Hematopoietic multipotent progenitor cell treated with erythropoietin and hydrocortisone succinate and interleukin-3 and kit ligand, for 8 days (in vitro differentiated cells): ENCODE results near the gene GALM.
"Not testable (repeated sequence)": the region's sequence is repeated elsewhere in the genome, so short reads cannot be mapped to it uniquely, and the experiment has no call there.

Source experiments
- DNase-seq: peaks from one replicate; pipeline ENCODE4 v3.0.0-alpha.2; 2015

GALM gene

DNA sequence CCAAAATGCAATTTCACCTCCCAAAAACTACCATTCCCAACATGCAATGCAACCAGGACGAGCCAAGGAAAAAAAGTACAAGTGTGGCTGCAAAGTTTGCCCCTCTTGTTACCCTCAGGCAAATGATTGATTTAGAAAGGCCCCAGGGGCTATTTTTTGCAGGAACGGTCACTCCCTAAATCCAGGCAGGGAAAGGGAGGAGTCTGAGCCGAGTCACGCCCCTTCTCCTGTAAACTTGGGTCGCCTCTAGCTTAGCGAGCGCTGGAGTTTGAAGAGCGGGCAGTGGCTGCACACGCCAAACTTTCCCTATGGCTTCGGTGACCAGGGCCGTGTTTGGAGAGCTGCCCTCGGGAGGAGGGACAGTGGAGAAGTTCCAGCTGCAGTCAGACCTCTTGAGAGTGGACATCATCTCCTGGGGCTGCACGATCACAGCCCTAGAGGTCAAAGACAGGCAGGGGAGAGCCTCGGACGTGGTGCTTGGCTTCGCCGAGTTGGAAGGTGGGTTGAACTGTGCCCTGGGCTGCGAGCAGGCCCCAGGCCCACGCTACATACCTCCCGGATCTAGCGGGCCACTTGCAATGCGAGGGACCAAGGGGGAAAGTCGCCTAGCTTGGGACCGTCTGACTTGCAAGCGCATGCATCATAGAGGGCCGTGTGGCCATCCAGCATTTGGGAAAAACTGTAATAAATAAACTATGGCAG is at the start of gene GALM:
Gene GALM (plus strand): TSS at position 261 of the 702 bp plus-strand sequence. CDS start 48 bp downstream, at position 309.
- DNase-seq: peak; percentile 82

DNA sequence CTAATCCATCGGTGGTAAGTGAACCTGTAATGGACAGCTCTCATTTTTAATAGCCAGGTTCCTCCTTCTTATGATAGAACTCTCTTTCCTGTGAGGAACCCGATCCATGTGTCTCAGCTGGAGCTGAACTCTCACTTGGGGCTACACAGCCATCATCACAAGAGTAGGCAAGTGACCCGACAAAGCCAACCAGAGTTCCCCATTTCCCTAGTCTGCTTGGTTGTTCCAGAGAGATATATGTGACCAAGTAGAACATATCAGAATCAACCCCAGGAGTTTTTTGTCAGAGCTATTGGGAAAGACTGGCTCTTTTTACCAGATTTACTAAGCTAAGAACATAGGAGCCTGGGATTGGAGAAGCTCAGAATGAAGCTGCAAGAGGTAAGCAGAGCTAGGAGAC is 48.6 kb upstream of the GALM start:
- no peak for DNase-seq

DNA sequence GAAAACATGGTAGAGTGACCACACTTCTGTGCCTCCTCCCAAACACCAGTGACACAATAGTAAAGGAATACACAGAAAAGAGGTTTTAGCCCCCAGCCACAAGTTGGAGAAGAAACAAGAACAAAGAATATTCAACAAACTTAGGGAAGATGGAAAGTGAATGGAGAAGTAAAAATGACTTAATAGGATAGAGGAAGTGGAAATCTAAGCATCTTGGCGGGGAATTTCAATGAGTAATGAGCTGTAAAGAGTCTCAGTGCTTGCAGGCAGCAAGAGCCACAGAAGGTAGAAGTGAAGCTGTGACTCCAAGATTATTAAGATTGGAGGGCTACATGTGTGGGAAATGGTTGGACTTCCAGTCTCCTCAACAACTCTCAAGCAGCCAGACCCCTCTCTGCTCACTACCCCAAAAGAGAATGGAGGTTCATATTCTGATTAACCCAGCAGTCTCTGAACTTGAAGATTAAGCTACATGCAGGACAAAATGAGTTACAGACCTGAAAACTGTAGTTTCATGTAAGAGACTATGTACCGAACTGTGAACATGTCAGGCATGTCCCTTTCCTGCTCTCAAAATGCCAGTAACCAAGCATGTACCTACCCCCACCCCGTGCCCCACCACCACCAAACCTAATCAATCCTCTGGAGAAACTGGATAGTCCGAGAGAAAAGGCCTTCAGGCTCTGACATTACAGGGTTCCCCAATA is 46.3 kb upstream of the GALM start:
- no peak for DNase-seq

GRCh38 chr2:38620282-38620977 is 45.5 kb upstream of the GALM start:
- no peak for DNase-seq

DNA sequence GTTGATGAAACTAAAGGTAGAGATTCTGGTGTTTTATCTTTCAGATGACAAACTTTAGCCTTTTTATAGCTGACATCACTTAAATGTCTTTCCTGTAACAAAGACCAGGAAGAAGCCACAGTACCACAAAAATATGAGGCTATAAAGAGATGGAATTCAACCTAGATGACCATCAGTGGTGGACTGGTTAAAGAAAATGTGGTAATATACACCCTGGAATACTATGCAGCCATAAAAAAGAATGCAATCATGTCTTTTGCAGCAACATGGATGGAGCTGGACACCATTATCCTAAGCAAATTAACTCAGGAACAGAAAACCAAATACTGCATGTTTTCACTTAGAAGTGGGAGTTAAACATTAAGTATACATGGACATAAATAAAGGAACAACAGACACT is 44.9 kb upstream of the GALM start:
- no peak for DNase-seq

DNA sequence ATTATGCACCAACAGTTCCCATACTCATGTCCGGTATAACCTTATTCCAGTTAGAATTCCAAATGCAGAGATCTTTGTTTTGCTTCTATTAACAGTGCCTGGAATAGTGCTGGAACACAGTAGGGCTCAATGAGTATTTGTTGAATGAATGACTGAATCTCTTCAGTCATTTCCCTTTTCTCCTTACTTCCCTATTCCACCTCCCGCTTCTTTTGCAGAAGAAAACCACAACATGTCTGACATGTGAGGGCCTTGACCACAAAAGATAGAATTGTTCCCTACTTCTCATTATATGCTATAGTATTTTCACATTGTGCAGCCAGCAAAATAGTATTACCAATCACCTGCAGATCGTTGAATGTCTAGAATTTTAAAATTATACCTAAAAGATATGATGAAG is 43.7 kb upstream of the GALM start:
- DNase-seq: peak; percentile 56

- peak; percentile 39 for DNase-seq
These were observed 39.4 kb upstream of the GALM start for GRCh38 chr2:38626326-38627035.

GRCh38 chr2:38627391-38627790 is 38.5 kb upstream of the GALM start:
- no peak for DNase-seq

GRCh38 chr2:38629684-38630083 is 36.2 kb upstream of the GALM start:
- DNase-seq: no peak

DNA sequence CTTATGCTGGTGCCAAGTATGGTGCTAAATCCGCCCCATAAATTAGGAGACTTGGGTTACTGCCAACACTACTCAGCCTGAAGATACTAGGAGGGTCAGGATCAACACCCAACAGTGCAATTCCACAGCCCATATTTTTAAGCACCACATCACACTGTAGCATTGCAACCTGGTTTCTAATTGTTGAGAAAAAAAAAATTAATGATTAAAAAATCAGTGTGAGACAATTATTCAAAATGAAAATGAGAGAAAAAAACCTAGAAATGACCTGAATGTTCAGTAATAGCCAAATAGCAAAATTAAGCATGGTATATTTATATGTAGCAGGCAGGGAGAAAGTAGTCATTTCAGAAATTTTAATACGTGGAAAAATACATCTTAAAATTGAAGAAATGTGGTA is 33.9 kb upstream of the GALM start:
- no peak for DNase-seq

DNA sequence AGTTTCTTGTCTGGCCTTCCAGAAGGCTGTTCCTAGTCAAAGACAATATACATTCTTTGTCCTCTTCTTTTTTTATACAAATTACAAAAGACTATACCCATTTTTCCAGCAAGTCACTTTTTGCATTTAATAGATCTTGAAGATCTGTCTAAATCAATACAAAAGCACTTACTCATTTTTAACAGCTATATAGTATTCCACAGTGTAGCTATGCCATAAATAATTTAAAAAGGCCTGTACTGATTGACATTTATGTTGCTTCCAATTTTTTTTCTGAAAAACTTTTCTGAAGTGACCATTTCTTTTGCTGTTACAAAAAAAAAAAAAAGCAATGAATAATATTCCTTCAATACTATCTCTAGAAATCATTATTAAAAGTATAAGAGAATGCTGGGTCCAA is 32.9 kb upstream of the GALM start:
- no peak for DNase-seq

DNA sequence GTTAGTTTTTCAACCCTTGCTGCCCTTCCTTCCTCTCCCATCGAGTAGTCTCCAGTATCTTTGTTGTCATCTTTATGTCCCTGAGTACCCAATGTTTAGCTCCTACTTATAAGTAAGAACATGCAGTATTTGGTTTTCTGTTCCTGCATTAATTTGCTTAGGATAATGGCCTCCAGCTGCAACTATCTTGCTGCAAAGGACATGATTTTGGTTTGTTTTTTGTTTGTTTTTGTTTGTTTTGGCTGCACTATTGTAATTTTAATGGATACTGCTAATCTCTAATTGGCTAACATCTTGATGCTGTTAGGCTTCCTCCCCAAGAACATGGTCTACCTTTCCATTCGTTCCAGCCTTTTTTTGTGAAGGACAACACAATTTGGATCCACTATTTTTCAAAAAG is 32.0 kb upstream of the GALM start:
- DNase-seq: no peak

GRCh38 chr2:38634684-38635083 is 31.2 kb upstream of the GALM start:
- DNase-seq: peak; percentile 41

DNA sequence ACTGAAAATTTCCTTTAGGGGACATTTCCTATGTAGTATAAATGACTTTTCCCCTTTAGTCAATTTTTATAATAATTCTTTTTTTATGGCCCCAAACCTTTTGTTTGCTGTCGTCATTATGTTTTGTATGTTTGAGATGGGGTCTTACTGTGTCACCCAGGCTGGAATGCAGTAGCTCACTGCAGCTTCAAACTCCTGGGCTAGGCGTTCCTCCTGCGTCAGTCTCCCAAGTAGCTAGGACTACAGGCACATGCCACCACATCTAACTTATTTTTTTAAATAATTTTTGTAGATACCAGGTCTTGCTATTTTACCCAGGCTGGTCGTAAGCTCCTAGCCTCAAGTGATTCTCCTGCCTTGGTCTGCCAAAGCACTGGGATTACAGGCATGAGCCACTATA is 30.8 kb upstream of the GALM start:
- no peak for DNase-seq

- no peak for DNase-seq
These were observed 29.8 kb upstream of the GALM start for GRCh38 chr2:38636069-38636468.

DNA sequence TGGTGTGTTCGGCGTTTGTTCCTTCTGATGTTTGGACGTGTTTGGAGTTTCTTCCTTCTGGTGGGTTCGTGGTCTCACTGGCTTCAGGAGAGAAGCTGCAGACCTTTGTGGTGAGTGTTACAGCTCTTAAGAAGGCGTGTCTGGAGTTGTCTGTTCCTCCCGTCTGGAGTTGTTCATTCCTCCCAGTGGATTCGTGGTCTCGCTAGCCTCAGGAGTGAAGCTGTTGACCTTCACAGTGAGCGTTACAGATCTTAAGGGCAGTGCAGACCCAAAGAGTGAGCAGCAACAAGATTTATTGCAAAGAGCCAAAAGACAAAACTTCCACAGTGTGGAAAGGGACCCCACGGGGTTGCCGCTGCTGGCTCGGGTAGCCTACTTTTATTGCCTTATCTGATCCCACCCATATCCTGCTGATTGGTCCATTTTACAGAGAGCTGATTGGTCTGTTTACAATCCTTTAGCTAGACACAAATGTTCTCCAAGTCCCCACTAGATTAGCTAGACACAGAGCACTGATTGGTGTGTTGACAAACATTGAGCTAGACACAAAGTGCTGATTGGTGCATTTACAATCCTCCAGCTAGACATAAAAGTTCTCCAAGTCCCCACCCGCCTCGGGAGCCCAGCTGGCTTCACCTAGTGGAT is 23.4 kb upstream of the GALM start:
- DNase-seq: not testable (repeated sequence)

DNA sequence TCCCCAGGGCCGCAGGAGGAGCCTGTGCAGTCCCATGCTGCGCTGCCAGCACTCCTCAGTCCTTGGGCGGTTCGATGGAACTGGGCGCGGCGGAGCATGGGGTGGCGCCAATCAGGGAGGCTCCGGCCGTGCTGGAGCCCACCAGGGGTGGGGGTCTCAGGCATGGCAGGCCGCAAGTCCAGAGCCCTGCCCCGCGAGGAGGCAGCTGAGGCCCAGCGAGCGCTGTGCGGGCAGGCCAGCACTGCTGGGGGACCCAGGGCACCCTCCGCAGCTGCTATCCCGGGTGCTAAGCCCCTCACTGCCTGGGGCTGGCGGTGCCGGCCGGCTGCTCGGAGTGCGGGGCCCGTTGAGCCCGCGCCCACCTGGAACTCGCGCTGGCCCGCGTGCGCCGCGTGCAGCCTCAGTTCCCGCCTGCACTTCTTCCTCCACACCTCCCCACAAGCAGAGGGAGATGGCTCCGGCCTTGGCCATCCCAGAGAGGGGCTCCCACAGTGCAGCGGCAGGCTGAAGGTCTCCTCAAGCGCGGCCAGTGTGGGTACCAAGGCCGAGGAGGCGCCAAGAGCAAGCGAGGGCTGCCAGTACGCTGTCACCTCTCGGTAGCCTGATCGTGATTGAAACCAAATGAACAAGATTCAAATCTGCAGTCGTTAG is 22.8 kb upstream of the GALM start:
- no peak for DNase-seq

DNA sequence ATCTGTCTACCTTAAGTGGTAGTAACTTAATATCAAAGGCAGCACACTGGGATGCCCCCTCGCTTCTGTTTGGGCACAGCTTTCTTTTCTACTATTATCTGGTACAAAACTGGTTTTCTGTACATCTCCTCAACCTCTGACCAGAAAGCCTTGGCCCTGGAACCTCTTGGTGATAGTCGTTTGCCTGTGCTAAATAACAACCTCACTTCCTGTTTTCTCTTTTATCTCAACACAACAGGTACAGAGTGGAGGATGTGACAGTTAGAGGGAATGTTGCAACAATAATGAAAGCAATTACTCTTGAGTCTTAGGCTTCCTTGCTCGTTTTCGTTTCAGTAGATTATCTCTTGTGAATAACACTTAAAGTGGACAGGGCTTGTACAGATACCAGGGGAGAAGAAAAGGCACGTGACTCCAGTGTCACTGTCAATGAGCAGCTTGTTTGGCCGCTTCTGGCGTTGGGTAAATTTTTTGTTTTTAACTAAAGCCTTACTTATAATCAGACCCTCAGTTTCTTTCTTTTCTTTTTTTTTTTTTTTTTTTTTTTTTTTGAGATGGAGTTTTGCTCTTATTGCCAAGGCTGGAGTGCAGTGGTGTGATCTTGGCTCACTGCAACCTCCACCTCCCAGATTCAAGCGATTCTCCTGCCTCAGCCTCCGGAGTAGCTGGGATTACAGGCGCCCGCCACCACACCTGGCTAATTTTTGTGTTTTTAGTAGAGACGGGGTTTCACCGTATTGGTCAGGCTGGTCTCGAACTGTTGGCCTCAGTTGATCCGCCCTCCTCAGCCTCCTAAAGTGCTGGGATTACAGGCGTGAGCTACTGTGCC is 22.0 kb upstream of the GALM start:
- peak; percentile 98 for DNase-seq

- no peak for DNase-seq
These were observed 17.7 kb upstream of the GALM start for GRCh38 chr2:38648107-38648761.

DNA sequence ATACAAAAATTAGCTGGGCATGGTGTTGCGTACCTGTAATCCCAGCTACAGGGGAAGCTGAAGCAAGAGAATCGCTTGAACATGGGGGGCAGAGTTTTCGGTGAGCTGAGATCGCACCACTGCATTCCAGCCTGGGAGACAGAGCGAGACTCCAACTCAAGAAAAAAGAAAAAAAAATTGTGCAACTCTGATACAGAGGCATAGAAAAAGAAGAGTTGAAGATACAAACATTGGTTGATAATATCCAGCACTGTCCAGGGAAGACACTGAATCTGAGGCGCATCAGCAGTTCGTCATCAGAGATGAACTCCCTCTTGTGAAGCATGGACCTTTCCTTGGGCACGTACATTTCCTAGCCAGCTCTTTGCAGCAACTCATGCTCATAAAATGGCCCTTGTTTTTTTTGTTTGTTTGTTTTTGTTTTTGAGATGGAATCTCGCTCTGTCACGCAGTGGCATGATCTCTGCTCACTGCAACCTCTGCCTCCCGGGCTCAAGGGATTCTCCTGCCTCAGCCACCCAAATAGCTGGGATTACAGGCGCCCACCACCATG is 16.7 kb upstream of the GALM start:
- DNase-seq: no peak

- no peak for DNase-seq
These were observed 15.9 kb upstream of the GALM start for GRCh38 chr2:38650012-38650411.
